H9 (cell line): ENCODE measurements around the gene HCAR3. TPM values are rescaled to one million over a fixed set of nuclear protein-coding genes. Genes with fewer than 3 reads are reported as not detected.

Source experiments
- DNase-seq: peaks from one replicate; pipeline ENCODE4 v3.0.0-alpha.2; 2017
- H2AFZ ChIP-seq: one replicate; pipeline ENCODE4 v1.6.1; 2013; ENCODE audit warnings: mild to moderate bottlenecking, low read length, control low read depth, moderate library complexity
- H2AK5ac ChIP-seq: 2 replicates; pipeline ENCODE4 v1.6.1; 2013; ENCODE audit warnings: low read length, control low read depth, mixed read lengths; ENCODE audit not compliant: insufficient read length
- H2BK120ac ChIP-seq: one replicate; pipeline ENCODE4 v1.6.1; 2013; ENCODE audit warnings: low read depth, mild to moderate bottlenecking, low read length, control low read depth, inconsistent platforms; ENCODE audit not compliant: poor library complexity, severe bottlenecking
- H2BK12ac ChIP-seq: 2 replicates; pipeline ENCODE4 v1.6.1; 2013; ENCODE audit warnings: low read length, control low read depth, mixed read lengths, low read depth; ENCODE audit not compliant: insufficient read length
- H2BK15ac ChIP-seq: 2 replicates; pipeline ENCODE4 v1.6.1; 2013; ENCODE audit warnings: low read depth, low read length, control low read depth
- H2BK20ac ChIP-seq: one replicate; pipeline ENCODE4 v1.6.1; 2013; ENCODE audit warnings: low read depth, mild to moderate bottlenecking, low read length, control low read depth, inconsistent platforms; ENCODE audit not compliant: poor library complexity, severe bottlenecking
- H2BK5ac ChIP-seq: 2 replicates; pipeline ENCODE4 v1.6.1; 2013; ENCODE audit warnings: low read length, control low read depth, mixed read lengths; ENCODE audit not compliant: insufficient read length
- H3K14ac ChIP-seq: 2 replicates; pipeline ENCODE4 v1.6.1; 2013; ENCODE audit warnings: low read length, control low read depth; ENCODE audit not compliant: insufficient read depth
- H3K18ac ChIP-seq: 2 replicates; pipeline ENCODE4 v1.6.1; 2013; ENCODE audit warnings: low read depth, mild to moderate bottlenecking, mixed read lengths, low read length, control low read depth; ENCODE audit not compliant: insufficient read length
- H3K23ac ChIP-seq: 2 replicates; pipeline ENCODE4 v1.6.1; 2013; ENCODE audit warnings: low read length, control low read depth, mixed read lengths, low read depth; ENCODE audit not compliant: insufficient read length
- H3K23me2 ChIP-seq: 2 replicates; pipeline ENCODE4 v1.6.1; 2013; ENCODE audit warnings: low read depth, mild to moderate bottlenecking, mixed read lengths, low read length, control low read depth; ENCODE audit not compliant: insufficient read length, poor library complexity, severe bottlenecking
- H3K27ac ChIP-seq: 2 replicates; pipeline ENCODE4 v1.5.1; 2013; ENCODE audit warnings: low read length, control low read depth, mixed read lengths, low read depth; ENCODE audit not compliant: insufficient read length
- H3K27me3 ChIP-seq: 2 replicates; pipeline ENCODE4 v1.6.1; 2013; ENCODE audit warnings: low read length, control low read depth, inconsistent platforms; ENCODE audit not compliant: insufficient read depth
- H3K4ac ChIP-seq: 2 replicates; pipeline ENCODE4 v1.6.1; 2013; ENCODE audit warnings: low read depth, mild to moderate bottlenecking, control low read depth, inconsistent platforms, low read length, moderate library complexity
- H3K4me1 ChIP-seq: 2 replicates; pipeline ENCODE4 v1.6.1; 2013; ENCODE audit warnings: low read length, control low read depth, inconsistent platforms; ENCODE audit not compliant: insufficient read depth
- H3K4me2 ChIP-seq: 2 replicates; pipeline ENCODE4 v1.6.1; 2013; ENCODE audit warnings: low read length, control low read depth, mixed read lengths; ENCODE audit not compliant: insufficient read length, insufficient read depth
- H3K56ac ChIP-seq: 2 replicates; pipeline ENCODE4 v1.6.1; 2013; ENCODE audit warnings: low read depth, mild to moderate bottlenecking, mixed read lengths, low read length, control low read depth; ENCODE audit not compliant: insufficient read length
- H3K79me1 ChIP-seq: 2 replicates; pipeline ENCODE4 v1.6.1; 2013; ENCODE audit warnings: low read depth, mild to moderate bottlenecking, moderate library complexity, low read length, control low read depth, inconsistent platforms; ENCODE audit not compliant: insufficient read depth, poor library complexity, severe bottlenecking
- H3K79me2 ChIP-seq: 2 replicates; pipeline ENCODE4 v1.6.1; 2013; ENCODE audit warnings: low read length, control low read depth, inconsistent platforms; ENCODE audit not compliant: insufficient read depth
- H3K9ac ChIP-seq: 2 replicates; pipeline ENCODE4 v1.6.1; 2013; ENCODE audit warnings: low read length, control low read depth, mixed read lengths; ENCODE audit not compliant: insufficient read length; ENCODE audit errors: extremely low read depth
- H3K9me3 ChIP-seq: one replicate; pipeline ENCODE4 v1.6.1; 2013; ENCODE audit warnings: low read depth, low read length, inconsistent platforms; ENCODE audit not compliant: control insufficient read depth
- H3T11ph ChIP-seq: one replicate; pipeline ENCODE4 v1.6.1; 2013; ENCODE audit warnings: mild to moderate bottlenecking, low read length, control low read depth, inconsistent platforms
- H4K20me1 ChIP-seq: one replicate; pipeline ENCODE4 v1.6.1; 2013; ENCODE audit not compliant: control insufficient read depth, insufficient read length, insufficient read depth
- H4K5ac ChIP-seq: 2 replicates; pipeline ENCODE4 v1.6.1; 2013; ENCODE audit warnings: low read depth, mild to moderate bottlenecking, mixed read lengths, low read length, control low read depth; ENCODE audit not compliant: insufficient read length
- H4K8ac ChIP-seq: replicated peaks from 2 replicates; pipeline ENCODE4 v1.6.1; 2013; ENCODE audit warnings: low read length, control low read depth, mixed read lengths, low read depth; ENCODE audit not compliant: insufficient read length
- H4K91ac ChIP-seq: 2 replicates; pipeline ENCODE4 v1.6.1; 2013; ENCODE audit warnings: low read depth, mild to moderate bottlenecking, moderate library complexity, mixed read lengths, low read length, control low read depth; ENCODE audit not compliant: insufficient read length
- H3K27ac Mint-ChIP-seq, 3 experiments: 2 replicates in 2 of 3; 3 replicates in 1 of 3; pipeline ENCODE4 v1.8.0; 2020 to 2021; ENCODE audit warnings: mixed read lengths in 3 of 3, mild to moderate bottlenecking in 1 of 3, moderate library complexity in 1 of 3
- H3K27me3 Mint-ChIP-seq: 2 replicates; pipeline ENCODE4 v1.8.0; 2021; ENCODE audit warnings: low read depth, mild to moderate bottlenecking, moderate library complexity, mixed read lengths
- H3K36me3 Mint-ChIP-seq, 3 experiments: 2 replicates in 2 of 3; 3 replicates in 1 of 3; pipeline ENCODE4 v1.8.0; 2020 to 2021; ENCODE audit warnings: low read depth in 3 of 3, mixed read lengths in 3 of 3; ENCODE audit not compliant: insufficient read depth in 1 of 3
- H3K4me1 Mint-ChIP-seq, 2 experiments: 2 replicates each; pipeline ENCODE4 v1.8.0; 2020; ENCODE audit warnings: mixed read lengths in 2 of 2
- H3K4me3 Mint-ChIP-seq, 2 experiments: 2 replicates in 1 of 2; 3 replicates in 1 of 2; pipeline ENCODE4 v1.8.0; 2020 to 2021; ENCODE audit warnings: mild to moderate bottlenecking in 2 of 2, mixed read lengths in 2 of 2, moderate library complexity in 1 of 2
- H3K9me3 Mint-ChIP-seq, 2 experiments: 2 replicates in 1 of 2; 3 replicates in 1 of 2; pipeline ENCODE4 v1.8.0; 2020; ENCODE audit warnings: mild to moderate bottlenecking in 2 of 2, mixed read lengths in 2 of 2, moderate library complexity in 1 of 2
- WGBS: extraction: QIAGEN DNeasy Blood & Tissue Kit; methylation state at CpG from one replicate; pipeline ENCODE4 v1.1.7; 2013; ENCODE audit warnings: missing lambda C conversion rate, low lambda C conversion rate, mixed read lengths; ENCODE audit not compliant: insufficient read length; ENCODE audit errors: extremely low coverage; 5-methylcytosine and 5-hydroxymethylcytosine counted together
- total RNA-seq: library from RNA; stranded (reverse); gene quantifications from 2 replicates; pipeline ENCODE4 v1.2.1, GENCODE V29; 2021
- TF ChIP-seq, protein P1 (sequence below): fragments of 200-600 bp; sonication (generic); conservative IDR thresholded peaks from 3 replicates; pipeline ENCODE4 v1.8.0; 2021; ENCODE audit warnings: antibody characterized with exemption, mild to moderate bottlenecking

HCAR3 gene
- total RNA-seq, 1 experiment from 2014 or later = not detected

DNA sequence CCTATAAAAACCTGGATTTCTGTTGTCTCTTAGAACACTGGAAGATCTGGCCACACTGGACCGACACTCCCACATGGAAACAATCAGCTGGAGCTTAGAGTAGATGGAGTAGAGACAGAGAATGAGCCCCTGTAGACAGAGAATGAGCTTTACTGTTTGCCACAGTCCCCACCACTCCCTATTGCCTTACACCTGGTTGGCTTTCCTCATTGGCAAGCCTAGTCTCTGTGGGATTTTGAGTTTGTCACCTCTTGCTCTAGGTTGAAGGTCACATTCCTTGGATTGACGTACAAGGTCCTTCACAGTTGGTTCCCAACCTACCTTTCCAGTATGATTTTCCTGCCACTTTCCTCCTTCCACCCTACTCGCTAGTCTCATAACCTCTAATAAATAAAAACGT is 16.0 kb upstream of the HCAR3 start:
- H3K27ac ChIP-seq = no peak overlapping the region
- H3K27me3 Mint-ChIP-seq = peaks cover 3% of the 10 kb centered on the region
- no peak overlapping the region for H3K18ac ChIP-seq
- H3K4me1 Mint-ChIP-seq = peaks cover 11 to 18% of the 10 kb centered on the region in 2 experiments
- H3K4me3 Mint-ChIP-seq = no peak overlapping the region
- H3K79me2 ChIP-seq = no peaks in the 10 kb centered on the region
- H3K27me3 ChIP-seq = no peaks in the 10 kb centered on the region
- no peak overlapping the region for H2BK20ac ChIP-seq
- H3K27ac Mint-ChIP-seq = no peak overlapping the region
- peaks cover 0 to 4% of the 10 kb centered on the region in 2 experiments; a peak in 3 of 5 replicates for H3K9me3 Mint-ChIP-seq
- H4K8ac ChIP-seq = no peak overlapping the region
- H2BK15ac ChIP-seq = no peak overlapping the region
- no peaks in the 10 kb centered on the region for H3K79me1 ChIP-seq
- TF ChIP-seq, protein P1, sequence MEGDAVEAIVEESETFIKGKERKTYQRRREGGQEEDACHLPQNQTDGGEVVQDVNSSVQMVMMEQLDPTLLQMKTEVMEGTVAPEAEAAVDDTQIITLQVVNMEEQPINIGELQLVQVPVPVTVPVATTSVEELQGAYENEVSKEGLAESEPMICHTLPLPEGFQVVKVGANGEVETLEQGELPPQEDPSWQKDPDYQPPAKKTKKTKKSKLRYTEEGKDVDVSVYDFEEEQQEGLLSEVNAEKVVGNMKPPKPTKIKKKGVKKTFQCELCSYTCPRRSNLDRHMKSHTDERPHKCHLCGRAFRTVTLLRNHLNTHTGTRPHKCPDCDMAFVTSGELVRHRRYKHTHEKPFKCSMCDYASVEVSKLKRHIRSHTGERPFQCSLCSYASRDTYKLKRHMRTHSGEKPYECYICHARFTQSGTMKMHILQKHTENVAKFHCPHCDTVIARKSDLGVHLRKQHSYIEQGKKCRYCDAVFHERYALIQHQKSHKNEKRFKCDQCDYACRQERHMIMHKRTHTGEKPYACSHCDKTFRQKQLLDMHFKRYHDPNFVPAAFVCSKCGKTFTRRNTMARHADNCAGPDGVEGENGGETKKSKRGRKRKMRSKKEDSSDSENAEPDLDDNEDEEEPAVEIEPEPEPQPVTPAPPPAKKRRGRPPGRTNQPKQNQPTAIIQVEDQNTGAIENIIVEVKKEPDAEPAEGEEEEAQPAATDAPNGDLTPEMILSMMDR = no peak
- H3K9ac ChIP-seq = no peak overlapping the region
- H3K14ac ChIP-seq = no peak overlapping the region
- no peak overlapping the region for H2BK120ac ChIP-seq
- no peak overlapping the region for H2AFZ ChIP-seq
- H3K4ac ChIP-seq = no peak overlapping the region
- peaks cover 0 to 4% (median 2%) of the 10 kb centered on the region in 3 experiments; a peak in 3 of 7 replicates for H3K36me3 Mint-ChIP-seq
- WGBS = no CpG with 5 or more reads among the region's 4 CpGs
- DNase-seq = no peak
- no peaks in the 10 kb centered on the region for H3K4me1 ChIP-seq
- H3T11ph ChIP-seq = no peak overlapping the region
- H3K4me2 ChIP-seq = no peak overlapping the region
- H4K20me1 ChIP-seq = no peaks in the 10 kb centered on the region
- no peaks in the 10 kb centered on the region for H3K23me2 ChIP-seq
- H3K56ac ChIP-seq = no peak overlapping the region
- no peak overlapping the region for H3K23ac ChIP-seq
- H4K91ac ChIP-seq = no peak overlapping the region
- H3K9me3 ChIP-seq = no peaks in the 10 kb centered on the region
- H2BK5ac ChIP-seq = no peak overlapping the region
- no peak overlapping the region for H4K5ac ChIP-seq
- no peak overlapping the region for H2BK12ac ChIP-seq
- no peak overlapping the region for H2AK5ac ChIP-seq
